Measurements from ENCODE around the gene PROX1.

DNA sequence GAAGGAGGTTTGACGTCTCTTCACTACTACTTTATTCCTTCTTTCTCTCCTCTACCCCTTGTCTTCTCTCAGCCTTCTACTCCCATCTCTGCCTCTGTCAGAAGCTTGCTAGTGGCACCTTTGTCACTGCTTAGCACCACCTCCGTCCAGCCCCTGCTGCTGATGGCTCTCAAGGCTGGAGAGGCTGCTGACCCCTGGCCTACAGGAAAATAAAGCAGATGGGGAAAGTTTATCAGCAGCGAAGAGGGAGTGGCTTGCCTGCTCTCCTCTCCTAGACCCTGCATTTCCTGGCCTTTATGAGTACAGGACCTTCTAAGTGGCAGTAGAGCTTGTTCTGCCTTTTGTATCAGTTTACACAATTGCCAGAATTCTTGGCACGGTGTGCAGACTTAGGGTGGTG is 27.0 kb downstream of the PROX1 start:
- TF ChIP-seq EZH2 (IDR thresholded peaks at IDR 0.05; ENCODE audit: insufficient read depth, poor library complexity, severe bottlenecking) (no peak), EZH2phosphoT487 (IDR thresholded peaks at IDR 0.05; ENCODE audit: insufficient read depth, low read depth) (no peak)
